GM23338 (cell line): ENCODE data around the gene TTC23. TPM values are rescaled to one million over a fixed set of nuclear protein-coding genes. Genes with fewer than 3 reads are reported as not detected.
A peak's percentile ranks its signal among the peaks of the same experiment; 100 is the strongest.

Experiments used
- ATAC-seq: fragments of 200-7000 bp; cut with Tn5 transposase; 3 replicates; pipeline ENCODE4 v1.9.1; 2020
- DNase-seq: peaks from one replicate; pipeline ENCODE4 v3.0.0-alpha.2; 2015; ENCODE audit warnings: low spot score
- H2AFZ ChIP-seq: fragments of 200-600 bp; sonication (generic); 2 replicates; pipeline ENCODE4 v1.8.0; 2016; ENCODE audit warnings: antibody characterized with exemption, mild to moderate bottlenecking, moderate library complexity
- H3F3A ChIP-seq: fragments of 200-600 bp; sonication (generic); replicated peaks from 2 replicates; pipeline ENCODE4 v1.8.0; 2017; ENCODE audit warnings: antibody characterized with exemption, mixed run types, low read depth
- H3K27ac ChIP-seq: fragments of 200-600 bp; sonication (generic); 2 replicates; pipeline ENCODE4 v1.6.1; 2016; ENCODE audit warnings: low read depth
- H3K27me3 ChIP-seq: fragments of 200-600 bp; sonication (generic); 2 replicates; pipeline ENCODE4 v1.8.0; 2016; ENCODE audit warnings: mild to moderate bottlenecking, mixed run types, moderate library complexity; ENCODE audit not compliant: insufficient read depth
- H3K36me3 ChIP-seq: fragments of 200-600 bp; sonication (generic); 2 replicates; pipeline ENCODE4 v1.8.0; 2016; ENCODE audit warnings: mild to moderate bottlenecking; ENCODE audit not compliant: insufficient read depth
- H3K4me1 ChIP-seq: fragments of 200-600 bp; sonication (generic); 2 replicates; pipeline ENCODE4 v1.8.0; 2016; ENCODE audit warnings: mild to moderate bottlenecking, moderate library complexity; ENCODE audit not compliant: insufficient read depth
- H3K4me2 ChIP-seq: fragments of 200-600 bp; sonication (generic); 2 replicates; pipeline ENCODE4 v1.7.1; 2017; ENCODE audit warnings: mixed run types
- H3K4me3 ChIP-seq: fragments of 200-600 bp; sonication (generic); 2 replicates; pipeline ENCODE4 v1.6.1; 2016; ENCODE audit warnings: mixed run types
- H3K79me2 ChIP-seq: fragments of 200-600 bp; sonication (generic); replicated peaks from 2 replicates; pipeline ENCODE4 v1.8.0; 2017; ENCODE audit warnings: mild to moderate bottlenecking; ENCODE audit not compliant: insufficient read depth
- H3K9me2 ChIP-seq: fragments of 200-600 bp; sonication (generic); 2 replicates; pipeline ENCODE4 v1.8.0; 2017; ENCODE audit not compliant: insufficient read depth
- H4K20me1 ChIP-seq: fragments of 200-600 bp; sonication (generic); replicated peaks from 2 replicates; pipeline ENCODE4 v1.8.0; 2017; ENCODE audit warnings: mild to moderate bottlenecking; ENCODE audit not compliant: insufficient read depth
- H3K27ac Mint-ChIP-seq: 2 replicates; pipeline ENCODE4 v1.8.0; 2020; ENCODE audit warnings: inconsistent platforms, mild to moderate bottlenecking, moderate library complexity, mixed read lengths
- H3K27me3 Mint-ChIP-seq: 3 replicates; pipeline ENCODE4 v1.8.0; 2022; ENCODE audit warnings: low read depth, mild to moderate bottlenecking, moderate library complexity, mixed read lengths, inconsistent platforms; ENCODE audit not compliant: insufficient read depth, poor library complexity
- H3K36me3 Mint-ChIP-seq: 3 replicates; pipeline ENCODE4 v1.8.0; 2021; ENCODE audit warnings: low read depth, mild to moderate bottlenecking, inconsistent platforms, moderate library complexity, mixed read lengths
- H3K4me1 Mint-ChIP-seq: 3 replicates; pipeline ENCODE4 v1.8.0; 2020; ENCODE audit warnings: mild to moderate bottlenecking, inconsistent platforms, mixed read lengths
- H3K4me3 Mint-ChIP-seq: 3 replicates; pipeline ENCODE4 v1.8.0; 2021; ENCODE audit warnings: moderate library complexity, mild to moderate bottlenecking, inconsistent platforms, mixed read lengths
- H3K9me3 Mint-ChIP-seq: 3 replicates; pipeline ENCODE4 v1.8.0; 2020; ENCODE audit warnings: moderate library complexity, mild to moderate bottlenecking, inconsistent platforms, mixed read lengths
- CREB1 ChIP-seq: fragments of 250-450 bp; sonication (Bioruptor Pico); IDR thresholded peaks from 2 replicates; pipeline ENCODE4 v1.5.0; 2020; ENCODE audit warnings: low read depth, mild to moderate bottlenecking, moderate library complexity
- EZH2 ChIP-seq: fragments of 200-600 bp; sonication (generic); IDR thresholded peaks from one replicate; pipeline ENCODE4 v1.8.0; 2017; ENCODE audit warnings: antibody characterized with exemption, mild to moderate bottlenecking, low read depth; ENCODE audit not compliant: unreplicated experiment
- EZH2phosphoT487 ChIP-seq: fragments of 200-600 bp; sonication (generic); IDR thresholded peaks from one replicate; pipeline ENCODE4 v1.8.1; 2018; ENCODE audit warnings: antibody characterized with exemption; ENCODE audit not compliant: unreplicated experiment
- JUNB ChIP-seq: IDR thresholded peaks from one replicate; pipeline ENCODE4 v1.6.1; 2016; ENCODE audit warnings: antibody characterized with exemption; ENCODE audit not compliant: unreplicated experiment
- NANOG ChIP-seq: IDR thresholded peaks from 2 replicates; pipeline ENCODE4 v1.6.1; 2016; ENCODE audit warnings: antibody characterized with exemption, borderline replicate concordance
- POLR2AphosphoS5 ChIP-seq: IDR thresholded peaks from 2 replicates; pipeline ENCODE4 v1.6.1; 2016; ENCODE audit warnings: antibody characterized with exemption, low read depth
- STAT1 ChIP-seq: IDR thresholded peaks from one replicate; pipeline ENCODE4 v1.6.1; 2016; ENCODE audit warnings: antibody characterized with exemption; ENCODE audit not compliant: unreplicated experiment
- ZNF114 ChIP-seq: fragments of 250-450 bp; sonication (Bioruptor Pico); IDR thresholded peaks from 2 replicates; pipeline ENCODE4 v1.5.0; 2020; ENCODE audit warnings: mild to moderate bottlenecking, moderate library complexity
- ZNF331 ChIP-seq: fragments of 250-450 bp; sonication (Bioruptor Pico); IDR thresholded peaks from 2 replicates; pipeline ENCODE4 v1.5.0; 2020; ENCODE audit warnings: low read depth, mild to moderate bottlenecking, moderate library complexity
- polyA plus RNA-seq: library from polyadenylated mRNA; unstranded; fragments of >200 nt; fragmentation: Nextera tagmentation; extraction: Ambion mirVana; gene quantifications from 2 replicates; pipeline ENCODE4 v1.2.1, GENCODE V29; 2016
- total RNA-seq: library from RNA; depleted of rRNA; stranded (reverse); fragments of >200 nt; shearing (Covaris generic); gene quantifications from 2 replicates; pipeline ENCODE4 v1.2.3, GENCODE V29; 2014
- TF ChIP-seq, protein P1 (sequence below), 2 experiments: fragments of 200-600 bp in 1 of 2; sonication (generic) in 1 of 2; conservative IDR thresholded peaks; 2 replicates each; pipeline versions ENCODE4 v1.5.1 to v1.6.1; 2016 to 2017; ENCODE audit warnings: antibody characterized with exemption in 2 of 2, low read depth in 2 of 2, mild to moderate bottlenecking in 2 of 2, moderate library complexity in 1 of 2
- TF ChIP-seq, protein P2 (sequence below): IDR thresholded peaks from 2 replicates; pipeline ENCODE4 v1.6.1; 2016; ENCODE audit warnings: antibody characterized with exemption
- TF ChIP-seq, protein P3 (sequence below): IDR thresholded peaks from one replicate; pipeline ENCODE4 v1.6.1; 2018; ENCODE audit warnings: antibody characterized with exemption; ENCODE audit not compliant: unreplicated experiment

The TTC23 gene
- total and polyA plus RNA-seq, 2 experiments from 2014 or later, result 6.3 to 25.2 TPM

DNA sequence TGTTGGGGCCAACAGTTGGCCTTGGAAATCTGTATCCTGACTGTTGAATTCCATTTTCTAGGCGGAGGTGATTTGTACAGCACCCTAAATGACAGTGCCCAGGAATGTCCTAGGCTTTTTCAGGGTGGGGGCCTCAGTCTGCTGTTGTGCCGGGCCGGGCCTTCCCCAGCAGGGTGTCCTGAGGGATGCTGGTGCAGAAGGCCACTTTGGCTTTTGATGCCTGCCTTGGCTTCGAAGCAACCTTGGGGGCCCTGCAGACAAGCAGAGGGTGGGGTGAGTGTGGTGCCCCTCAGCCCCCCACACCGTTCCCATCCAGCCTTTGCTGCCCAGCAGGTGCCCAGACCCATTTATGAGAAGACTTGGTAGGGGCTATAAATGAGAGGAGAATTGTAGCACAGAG lies 111.5 kb downstream of the TTC23 start:
- no peak for ATAC-seq
- H3K27me3 Mint-ChIP-seq, result no peaks in the 10 kb centered on the region
- H3K27me3 ChIP-seq, result no peaks in the 10 kb centered on the region
- H3K4me2 ChIP-seq, result no peak overlapping the region
- DNase-seq, result no peak
- H3K27ac Mint-ChIP-seq, result no peak overlapping the region
- H3K4me3 ChIP-seq, result no peak overlapping the region
- H2AFZ ChIP-seq, result no peak overlapping the region
- H3K36me3 Mint-ChIP-seq, result peaks cover 13% of the 10 kb centered on the region; the same call in 2 of the 3 replicates
- TF ChIP-seq, protein P1, sequence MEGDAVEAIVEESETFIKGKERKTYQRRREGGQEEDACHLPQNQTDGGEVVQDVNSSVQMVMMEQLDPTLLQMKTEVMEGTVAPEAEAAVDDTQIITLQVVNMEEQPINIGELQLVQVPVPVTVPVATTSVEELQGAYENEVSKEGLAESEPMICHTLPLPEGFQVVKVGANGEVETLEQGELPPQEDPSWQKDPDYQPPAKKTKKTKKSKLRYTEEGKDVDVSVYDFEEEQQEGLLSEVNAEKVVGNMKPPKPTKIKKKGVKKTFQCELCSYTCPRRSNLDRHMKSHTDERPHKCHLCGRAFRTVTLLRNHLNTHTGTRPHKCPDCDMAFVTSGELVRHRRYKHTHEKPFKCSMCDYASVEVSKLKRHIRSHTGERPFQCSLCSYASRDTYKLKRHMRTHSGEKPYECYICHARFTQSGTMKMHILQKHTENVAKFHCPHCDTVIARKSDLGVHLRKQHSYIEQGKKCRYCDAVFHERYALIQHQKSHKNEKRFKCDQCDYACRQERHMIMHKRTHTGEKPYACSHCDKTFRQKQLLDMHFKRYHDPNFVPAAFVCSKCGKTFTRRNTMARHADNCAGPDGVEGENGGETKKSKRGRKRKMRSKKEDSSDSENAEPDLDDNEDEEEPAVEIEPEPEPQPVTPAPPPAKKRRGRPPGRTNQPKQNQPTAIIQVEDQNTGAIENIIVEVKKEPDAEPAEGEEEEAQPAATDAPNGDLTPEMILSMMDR (conservative IDR thresholded peaks at IDR 0.05; ENCODE audit: low read depth in 2 of 2), result no peak
- peaks cover 32% of the 10 kb centered on the region for H3K4me1 Mint-ChIP-seq
- no peaks in the 10 kb centered on the region for H3K79me2 ChIP-seq
- H4K20me1 ChIP-seq, result 0 out of 2 replicates have a peak, but pooled peaks cover 3% of the 10 kb centered on the region
- no peak overlapping the region for H3K4me3 Mint-ChIP-seq
- peaks cover 17% of the 10 kb centered on the region for H3K4me1 ChIP-seq
- H3K9me2 ChIP-seq, result no peaks in the 10 kb centered on the region
- no peaks in the 10 kb centered on the region for H3F3A ChIP-seq
- no peaks in the 10 kb centered on the region for H3K9me3 Mint-ChIP-seq
- H3K27ac ChIP-seq, result no peak overlapping the region
- no peaks in the 10 kb centered on the region for H3K36me3 ChIP-seq

DNA sequence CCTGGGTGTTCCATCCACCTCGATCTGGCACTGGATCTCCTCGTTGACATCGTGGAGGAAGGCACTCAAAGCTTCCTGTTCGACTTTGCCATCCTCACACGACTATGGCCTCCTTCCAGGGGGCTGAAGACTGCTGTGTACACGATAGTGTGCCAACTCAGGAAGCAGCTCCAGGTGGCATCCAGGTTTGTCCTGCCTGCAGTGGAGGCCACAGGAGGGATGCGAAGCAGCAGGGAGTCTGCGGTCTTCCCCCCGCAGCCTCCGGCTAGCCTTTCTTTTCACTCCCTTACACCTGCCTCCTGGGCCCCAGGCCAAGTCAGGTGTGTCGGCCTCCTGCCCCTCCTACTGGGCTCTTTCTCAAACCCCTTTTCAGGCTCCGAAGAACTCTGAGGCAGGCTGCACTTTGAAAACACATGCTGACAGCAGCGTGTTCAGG lies 112.3 kb downstream of the TTC23 start:
- H3K4me3 ChIP-seq, result no peak overlapping the region
- H3F3A ChIP-seq, result no peaks in the 10 kb centered on the region
- no peak for DNase-seq
- no peaks in the 10 kb centered on the region for H3K36me3 ChIP-seq
- H3K27me3 ChIP-seq, result no peaks in the 10 kb centered on the region
- H3K4me3 Mint-ChIP-seq, result no peak overlapping the region
- H3K27me3 Mint-ChIP-seq, result no peaks in the 10 kb centered on the region
- 0 out of 2 replicates have a peak, but pooled peaks cover 3% of the 10 kb centered on the region for H4K20me1 ChIP-seq
- H3K36me3 Mint-ChIP-seq, result peaks cover 13% of the 10 kb centered on the region; the same call in 2 of the 3 replicates
- H3K4me2 ChIP-seq, result no peak overlapping the region
- H3K79me2 ChIP-seq, result no peaks in the 10 kb centered on the region
- no peaks in the 10 kb centered on the region for H3K9me2 ChIP-seq
- no peak overlapping the region for H2AFZ ChIP-seq
- peaks cover 25% of the 10 kb centered on the region for H3K4me1 Mint-ChIP-seq
- H3K9me3 Mint-ChIP-seq, result no peaks in the 10 kb centered on the region
- H3K4me1 ChIP-seq, result peaks cover 10% of the 10 kb centered on the region
- ATAC-seq, result peak; percentile 31
- H3K27ac Mint-ChIP-seq, result no peak overlapping the region
- no peak overlapping the region for H3K27ac ChIP-seq
- TF ChIP-seq STAT1 (no peak), POLR2AphosphoS5 (no peak), JUNB (no peak), CREB1 (CRISPR knock-in tag) (no peak), EZH2phosphoT487 (no peak), EZH2 (no peak), NANOG (no peak), ZNF114 (CRISPR knock-in tag) (no peak; the same call in 1 of the 2 replicates), ZNF331 (no peak)
- TF ChIP-seq, protein P1 (conservative IDR thresholded peaks at IDR 0.05; ENCODE audit: low read depth in 2 of 2), result no peak
- TF ChIP-seq, protein P2, sequence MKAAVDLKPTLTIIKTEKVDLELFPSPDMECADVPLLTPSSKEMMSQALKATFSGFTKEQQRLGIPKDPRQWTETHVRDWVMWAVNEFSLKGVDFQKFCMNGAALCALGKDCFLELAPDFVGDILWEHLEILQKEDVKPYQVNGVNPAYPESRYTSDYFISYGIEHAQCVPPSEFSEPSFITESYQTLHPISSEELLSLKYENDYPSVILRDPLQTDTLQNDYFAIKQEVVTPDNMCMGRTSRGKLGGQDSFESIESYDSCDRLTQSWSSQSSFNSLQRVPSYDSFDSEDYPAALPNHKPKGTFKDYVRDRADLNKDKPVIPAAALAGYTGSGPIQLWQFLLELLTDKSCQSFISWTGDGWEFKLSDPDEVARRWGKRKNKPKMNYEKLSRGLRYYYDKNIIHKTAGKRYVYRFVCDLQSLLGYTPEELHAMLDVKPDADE, result no peak
- TF ChIP-seq, protein P3, sequence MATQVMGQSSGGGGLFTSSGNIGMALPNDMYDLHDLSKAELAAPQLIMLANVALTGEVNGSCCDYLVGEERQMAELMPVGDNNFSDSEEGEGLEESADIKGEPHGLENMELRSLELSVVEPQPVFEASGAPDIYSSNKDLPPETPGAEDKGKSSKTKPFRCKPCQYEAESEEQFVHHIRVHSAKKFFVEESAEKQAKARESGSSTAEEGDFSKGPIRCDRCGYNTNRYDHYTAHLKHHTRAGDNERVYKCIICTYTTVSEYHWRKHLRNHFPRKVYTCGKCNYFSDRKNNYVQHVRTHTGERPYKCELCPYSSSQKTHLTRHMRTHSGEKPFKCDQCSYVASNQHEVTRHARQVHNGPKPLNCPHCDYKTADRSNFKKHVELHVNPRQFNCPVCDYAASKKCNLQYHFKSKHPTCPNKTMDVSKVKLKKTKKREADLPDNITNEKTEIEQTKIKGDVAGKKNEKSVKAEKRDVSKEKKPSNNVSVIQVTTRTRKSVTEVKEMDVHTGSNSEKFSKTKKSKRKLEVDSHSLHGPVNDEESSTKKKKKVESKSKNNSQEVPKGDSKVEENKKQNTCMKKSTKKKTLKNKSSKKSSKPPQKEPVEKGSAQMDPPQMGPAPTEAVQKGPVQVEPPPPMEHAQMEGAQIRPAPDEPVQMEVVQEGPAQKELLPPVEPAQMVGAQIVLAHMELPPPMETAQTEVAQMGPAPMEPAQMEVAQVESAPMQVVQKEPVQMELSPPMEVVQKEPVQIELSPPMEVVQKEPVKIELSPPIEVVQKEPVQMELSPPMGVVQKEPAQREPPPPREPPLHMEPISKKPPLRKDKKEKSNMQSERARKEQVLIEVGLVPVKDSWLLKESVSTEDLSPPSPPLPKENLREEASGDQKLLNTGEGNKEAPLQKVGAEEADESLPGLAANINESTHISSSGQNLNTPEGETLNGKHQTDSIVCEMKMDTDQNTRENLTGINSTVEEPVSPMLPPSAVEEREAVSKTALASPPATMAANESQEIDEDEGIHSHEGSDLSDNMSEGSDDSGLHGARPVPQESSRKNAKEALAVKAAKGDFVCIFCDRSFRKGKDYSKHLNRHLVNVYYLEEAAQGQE, result no peak
